SK-N-SH (cell line): ENCODE results near the gene MPV17L2.

ENCODE experiments used
- RAD21 ChIP-seq: IDR thresholded peaks from 2 replicates; pipeline ENCODE4 v1.6.1; 2012; ENCODE audit warnings: mild to moderate bottlenecking, low read length
- RCOR1 ChIP-seq: fragments of 150-350 bp; IDR thresholded peaks from 2 replicates; pipeline ENCODE4 v1.6.1; 2017; ENCODE audit warnings: antibody characterized with exemption, low read length
- REST ChIP-seq: IDR thresholded peaks from 2 replicates; pipeline ENCODE4 v1.6.1; 2012; ENCODE audit warnings: mild to moderate bottlenecking, low read depth, low read length, moderate library complexity
- SMC3 ChIP-seq: IDR thresholded peaks from 2 replicates; pipeline ENCODE4 v1.6.1; 2012; ENCODE audit warnings: low read depth, low read length, improper control_type of control experiment
- TAF1 ChIP-seq: IDR thresholded peaks from 2 replicates; pipeline ENCODE4 v1.6.1; 2012; ENCODE audit warnings: low read depth, mild to moderate bottlenecking, low read length, moderate library complexity, borderline replicate concordance
- TCF12 ChIP-seq: IDR thresholded peaks from 2 replicates; pipeline ENCODE4 v1.4.0; 2012

- no peak for TF ChIP-seq RAD21
- no peak for TF ChIP-seq RCOR1
- no peak for TF ChIP-seq TAF1
- TF ChIP-seq TCF12 = no peak
- no peak for TF ChIP-seq SMC3
- TF ChIP-seq REST = no peak
These were observed 43.4 kb upstream of the MPV17L2 start for GRCh38 chr19:18149596-18149975.
